HepG2 (cell line): Measurements from ENCODE around the gene CPVL. TPM values are rescaled to one million over a fixed set of nuclear protein-coding genes. Genes with fewer than 3 reads are reported as not detected.

Experiments used
- ATAC-seq: fragments of 200-7000 bp; cut with Tn5 transposase; 3 replicates; pipeline ENCODE4 v1.9.1; 2020; ENCODE audit warnings: mild to moderate bottlenecking, moderate library complexity
- BruUV-seq: library from RNA; stranded (reverse); fragments of 400-500 nt; replicated peaks from 2 replicates; lab custom pipeline; 2021; lab: Mats Ljungman, UMichigan
- CTCF ChIA-PET: fragments of 300-600 bp; formaldehyde crosslinking; extraction: SDS; loops from one replicate; lab custom pipeline; 2021; ENCODE audit warnings: low total read pairs, inconsistent platforms, low intra/inter-chr PET ratio; lab: Yijun Ruan, JAX
- POLR2A ChIA-PET: fragments of 350-600 bp; sonication (Branson Sonifier 250); formaldehyde crosslinking; loops from one replicate; lab custom pipeline; 2020; ENCODE audit warnings: antibody characterized with exemption, inconsistent platforms; lab: Yijun Ruan, JAX
- DNase-seq: peaks from one replicate; pipeline ENCODE4 v3.0.0-alpha.2; 2015; ENCODE audit warnings: low spot score
- FAIRE-seq: peaks from 3 replicates; lab custom pipeline; 2011; peaks lifted over from hg19 to GRCh38; lab: Jason Lieb, UNC
- H2AFZ ChIP-seq: one replicate; pipeline ENCODE4 v1.6.1; 2011; ENCODE audit warnings: low read length, inconsistent platforms
- H3K27ac ChIP-seq: fragments of 300-600 bp; 3 replicates; pipeline ENCODE4 v1.8.0; 2011; ENCODE audit warnings: mixed run types, mild to moderate bottlenecking, mixed read lengths, low read length, inconsistent platforms; ENCODE audit not compliant: insufficient read depth; ENCODE audit errors: extremely low read length
- H3K27me3 ChIP-seq, 2 experiments: fragments of 200-600 bp in 1 of 2; 2 replicates in 1 of 2; 3 replicates in 1 of 2; pipeline versions ENCODE4 v1.6.0 to v1.8.0; 2011; ENCODE audit warnings: low read length in 2 of 2, mild to moderate bottlenecking in 2 of 2, moderate library complexity in 2 of 2, inconsistent platforms in 1 of 2; ENCODE audit not compliant: insufficient read depth in 2 of 2, control insufficient read depth in 1 of 2
- H3K36me3 ChIP-seq, 2 experiments: fragments of 200-600 bp in 1 of 2; replicated peaks in 1 of 2; 2 replicates in 1 of 2; 3 replicates in 1 of 2; pipeline versions ENCODE4 v1.5.1 to v1.8.0; 2011; ENCODE audit warnings: low read length in 2 of 2, inconsistent platforms in 1 of 2; ENCODE audit not compliant: insufficient read depth in 2 of 2, control insufficient read depth in 1 of 2
- H3K4me1 ChIP-seq: 2 replicates; pipeline ENCODE4 v1.5.1; 2012; ENCODE audit warnings: low read length, inconsistent platforms; ENCODE audit not compliant: insufficient read depth
- H3K4me2 ChIP-seq: 2 replicates; pipeline ENCODE4 v1.6.0; 2011; ENCODE audit warnings: low read depth, low read length, inconsistent platforms
- H3K4me3 ChIP-seq, 3 experiments: fragments of 200-600 bp in 1 of 3; sonication (generic), shearing (Covaris generic) in 1 of 3; replicated peaks in 1 of 3; 2 replicates each; pipeline ENCODE4 v1.5.1; 2011 to 2016; ENCODE audit warnings: low read length in 3 of 3, inconsistent platforms in 2 of 3, low read depth in 2 of 3, mild to moderate bottlenecking in 2 of 3, control low read depth in 1 of 3, mixed read lengths in 1 of 3; ENCODE audit not compliant: insufficient read depth in 1 of 3
- H3K79me2 ChIP-seq: one replicate; pipeline ENCODE4 v1.6.1; 2011; ENCODE audit warnings: low read length, inconsistent platforms; ENCODE audit not compliant: insufficient read depth
- H3K9ac ChIP-seq: 2 replicates; pipeline ENCODE4 v1.6.0; 2011; ENCODE audit warnings: mild to moderate bottlenecking, low read depth, low read length, inconsistent platforms; ENCODE audit not compliant: insufficient read depth
- H3K9me3 ChIP-seq: 2 replicates; pipeline ENCODE4 v1.5.1; 2012; ENCODE audit warnings: mild to moderate bottlenecking, low read length
- H4K20me1 ChIP-seq: 2 replicates; pipeline ENCODE4 v1.6.0; 2011; ENCODE audit warnings: inconsistent platforms, mild to moderate bottlenecking, low read length, moderate library complexity; ENCODE audit not compliant: insufficient read depth
- MAFF ChIP-seq: IDR thresholded peaks from 2 replicates; pipeline ENCODE4 v1.6.1; 2011; ENCODE audit warnings: low read depth, low read length, improper control_type of control experiment
- MED1 ChIP-seq: sonication (generic); formaldehyde crosslinking; IDR thresholded peaks from 2 replicates; pipeline ENCODE4 v1.4.0; 2020; ENCODE audit warnings: missing genetic modification reagents
- NFKB2 ChIP-seq: sonication (generic); formaldehyde crosslinking; IDR thresholded peaks from 2 replicates; pipeline ENCODE4 v1.4.0; 2020; ENCODE audit warnings: missing genetic modification reagents, borderline replicate concordance
- NR3C1 ChIP-seq: sonication (generic); formaldehyde crosslinking; IDR thresholded peaks from 2 replicates; pipeline ENCODE4 v1.4.0; 2020; ENCODE audit warnings: missing genetic modification reagents
- ZNF546 ChIP-seq: sonication (generic); formaldehyde crosslinking; conservative IDR thresholded peaks from 2 replicates; pipeline ENCODE4 v1.8.1; 2023; ENCODE audit warnings: mild to moderate bottlenecking, missing genetic modification reagents
- ZNF83 ChIP-seq: sonication (generic); formaldehyde crosslinking; IDR thresholded peaks from 2 replicates; pipeline ENCODE4 v1.4.0; 2020; ENCODE audit warnings: missing genetic modification reagents, mild to moderate bottlenecking, borderline replicate concordance
- WGBS: methylation state at CpG from one replicate; pipeline ENCODE4 v1.1.6; 2017; ENCODE audit warnings: low lambda C conversion rate; 5-methylcytosine and 5-hydroxymethylcytosine counted together
- in situ Hi-C: cut with HindIII; loops from 2 replicates; pipeline ENCODE4 v1.10.0; 2017; ENCODE audit warnings: low pct_unique_long_range_greater_than_20kb; ENCODE audit not compliant: extremely low pct_ligation_motif_present
- intact Hi-C: fragments of 100-400 bp; cut with micrococcal nuclease; formaldehyde crosslinking; loops from one replicate; pipeline ENCODE4 v1.10.0; 2022; ENCODE audit not compliant: unreplicated experiment
- polyA plus RNA-seq, 8 experiments: library from polyadenylated mRNA; depleted of rRNA in 3 of 8; stranded (reverse) in 7 of 8; unstranded in 1 of 8; fragments of >200 nt; fragmentation: Illumina TruSeq in 4 of 8; extraction: Trizol in 4 of 8; gene quantifications; 2 replicates each; pipeline versions ENCODE4 v1.2.1 to v1.2.3, GENCODE V29; 2011 to 2016; ENCODE audit warnings: low read depth in 4 of 8, missing spikeins in 1 of 8, mixed read lengths in 1 of 8; ENCODE audit not compliant: insufficient read depth in 1 of 8
- total RNA-seq, 5 experiments: library from RNA; depleted of rRNA; stranded (reverse); fragments of >200 nt; fragmentation: Illumina TruSeq; extraction: Trizol; gene quantifications; 2 replicates each; pipeline ENCODE4 v1.2.3, GENCODE V29; 2016; ENCODE audit warnings: low read depth in 1 of 5
- TF ChIP-seq, protein P1 (sequence below): IDR thresholded peaks from 2 replicates; pipeline ENCODE4 v1.6.1; 2016; ENCODE audit warnings: missing compliant biosample characterization, missing genetic modification reagents, borderline replicate concordance
- TF ChIP-seq, protein P2 (sequence below): sonication (generic); formaldehyde crosslinking; IDR thresholded peaks from 2 replicates; pipeline ENCODE4 v1.8.1; 2023; ENCODE audit warnings: mild to moderate bottlenecking, moderate library complexity, missing genetic modification reagents

CPVL gene
- total and polyA plus RNA-seq, 2 of the 13 experiments (the other 11 are each of a cell fraction or from before 2014, with no cell fraction given), result 59.2 to 294 TPM

GRCh38 chr7:29005829-29006228 is 140.5 kb downstream of the CPVL start (continued):
- TF ChIP-seq ZNF83 (CRISPR knock-in tag), result no peak
- TF ChIP-seq, protein P1, sequence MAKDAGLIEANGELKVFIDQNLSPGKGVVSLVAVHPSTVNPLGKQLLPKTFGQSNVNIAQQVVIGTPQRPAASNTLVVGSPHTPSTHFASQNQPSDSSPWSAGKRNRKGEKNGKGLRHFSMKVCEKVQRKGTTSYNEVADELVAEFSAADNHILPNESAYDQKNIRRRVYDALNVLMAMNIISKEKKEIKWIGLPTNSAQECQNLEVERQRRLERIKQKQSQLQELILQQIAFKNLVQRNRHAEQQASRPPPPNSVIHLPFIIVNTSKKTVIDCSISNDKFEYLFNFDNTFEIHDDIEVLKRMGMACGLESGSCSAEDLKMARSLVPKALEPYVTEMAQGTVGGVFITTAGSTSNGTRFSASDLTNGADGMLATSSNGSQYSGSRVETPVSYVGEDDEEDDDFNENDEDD, result no peak

DNA sequence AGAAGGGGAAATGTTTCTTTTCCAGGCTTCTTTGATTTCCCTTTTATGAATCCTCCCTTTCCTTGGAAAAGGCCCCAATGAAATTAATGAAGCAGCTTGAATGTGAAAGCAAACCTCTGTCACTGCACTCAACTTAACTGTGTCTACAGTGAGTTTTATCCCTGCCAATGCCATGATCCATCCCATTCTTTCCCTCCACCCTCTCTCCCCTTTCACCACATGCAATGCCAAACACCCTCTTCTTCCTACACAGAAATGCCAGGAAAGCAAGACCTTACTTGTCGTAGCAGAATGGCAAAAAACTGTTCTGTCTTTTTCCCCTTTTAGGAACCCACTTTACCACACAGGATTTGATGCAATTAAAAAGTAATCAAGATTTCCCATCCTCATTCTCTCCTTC is 140.9 kb downstream of the CPVL start:
- ATAC-seq, result no peak
- CTCF ChIA-PET, result no interaction called here
- no TSS peak for BruUV-seq

GRCh38 chr7:29003703-29004102 is 142.6 kb downstream of the CPVL start:
- in situ Hi-C loops (no loop called here), intact Hi-C loops (no loop called here)
- no TSS peak for BruUV-seq
- POLR2A ChIA-PET, result no interaction called here
- no peak overlapping the region for H3K9ac ChIP-seq
- no peaks in the 10 kb centered on the region for H3K79me2 ChIP-seq
- H3K4me2 ChIP-seq, result no peak overlapping the region
- H3K36me3 ChIP-seq, result no peaks in the 10 kb centered on the region; a peak in 1 of 5 replicates
- no peak overlapping the region for H2AFZ ChIP-seq
- WGBS, result 96% methylated on average over 5 of the region's 5 CpGs
- no peak overlapping the region for H3K27ac ChIP-seq
- peaks cover 10% of the 10 kb centered on the region for H3K4me1 ChIP-seq
- TF ChIP-seq, protein P2, sequence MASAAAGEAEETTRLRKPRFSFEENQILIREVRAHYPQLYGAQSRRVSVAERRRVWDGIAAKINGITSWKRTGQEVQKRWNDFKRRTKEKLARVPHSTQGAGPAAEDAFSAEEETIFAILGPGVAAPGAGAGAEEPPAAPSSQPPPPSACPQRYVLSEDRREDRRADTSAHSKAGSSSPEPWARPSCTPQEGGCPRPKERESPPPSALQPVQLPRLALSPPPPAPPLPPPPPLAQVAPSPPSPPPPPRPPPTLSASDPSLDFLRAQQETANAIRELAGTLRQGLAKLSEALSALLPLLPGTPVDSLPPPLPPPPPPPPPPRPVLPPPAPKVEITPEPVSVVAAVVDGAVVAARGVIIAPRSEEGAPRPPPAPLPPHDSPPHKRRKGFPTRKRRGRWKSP (CRISPR knock-in tag), result no peak
- TF ChIP-seq MAFF, result no peak
- TF ChIP-seq, all 625 proteins: peak for 0
- H4K20me1 ChIP-seq, result no peaks in the 10 kb centered on the region
- CTCF ChIA-PET, result no interaction called here
- DNase-seq, result no peak
- no peak for FAIRE-seq
- H3K4me3 ChIP-seq, result no peak overlapping the region
- no peaks in the 10 kb centered on the region for H3K9me3 ChIP-seq
- no peaks in the 10 kb centered on the region for H3K27me3 ChIP-seq
- no peak for ATAC-seq

More for the DNA sequence above, 140.9 kb downstream of the CPVL start:
- no peaks in the 10 kb centered on the region for H3K79me2 ChIP-seq
- H3K4me2 ChIP-seq, result no peak overlapping the region
- FAIRE-seq (no peak), DNase-seq (no peak)
- H3K4me3 ChIP-seq, result no peak overlapping the region
- no peaks in the 10 kb centered on the region; a peak in 1 of 5 replicates for H3K36me3 ChIP-seq
- no peak overlapping the region for H3K27ac ChIP-seq
- H3K4me1 ChIP-seq, result 0 out of 2 replicates have a peak, but pooled peaks cover 5% of the 10 kb centered on the region
- no peak overlapping the region for H2AFZ ChIP-seq
- H4K20me1 ChIP-seq, result no peaks in the 10 kb centered on the region
- H3K9ac ChIP-seq, result no peak overlapping the region
- intact Hi-C loops (no loop called here), in situ Hi-C loops (no loop called here)
- H3K9me3 ChIP-seq, result no peaks in the 10 kb centered on the region
- WGBS, result 96% methylated on average over 1 of the region's 1 CpG
- no peaks in the 10 kb centered on the region for H3K27me3 ChIP-seq
- TF ChIP-seq ZNF546 (CRISPR knock-in tag) (no peak), MED1 (CRISPR knock-in tag) (no peak), NR3C1 (CRISPR knock-in tag) (no peak), NFKB2 (CRISPR knock-in tag) (no peak)
- POLR2A ChIA-PET, result no interaction called here
